ENCODE data around the gene HMGXB4. TPM values are rescaled to one million over a fixed set of nuclear protein-coding genes. Genes with fewer than 3 reads are reported as not detected.

HMGXB4 gene
- total RNA-seq, 1 experiment from 2014 or later: 27.2 TPM

DNA sequence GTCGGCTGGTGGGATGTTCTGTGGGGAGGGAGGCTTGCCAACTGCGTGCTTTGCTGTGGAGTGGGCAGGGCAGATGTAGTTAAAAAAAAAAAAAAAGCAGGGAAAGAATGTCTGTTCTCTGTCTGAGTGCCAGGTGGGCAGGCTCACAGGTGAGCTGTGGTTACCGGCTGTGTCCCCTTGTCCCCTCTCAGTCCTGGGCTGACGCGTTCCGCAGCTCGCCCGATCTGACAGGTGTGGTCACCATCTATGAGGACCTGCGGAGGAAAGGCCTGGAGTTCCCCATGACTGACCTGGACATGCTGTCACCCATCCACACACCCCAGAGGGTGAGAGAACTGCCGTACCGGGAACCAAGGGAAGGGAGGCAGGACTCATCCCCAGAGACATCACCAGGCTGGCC is 66.0 kb downstream of the HMGXB4 start:
- Mint-ChIP-seq H3K9me3 (ENCODE audit: unreplicated experiment) (no peaks in the 10 kb centered on the region), H3K36me3 (ENCODE audit: insufficient read depth, unreplicated experiment) (peaks cover 65% of the 10 kb centered on the region), H3K27me3 (ENCODE audit: insufficient read depth, unreplicated experiment) (no peaks in the 10 kb centered on the region), H3K4me3 (ENCODE audit: unreplicated experiment) (no peak overlapping the region), H3K4me1 (ENCODE audit: insufficient read depth, unreplicated experiment) (no peaks in the 10 kb centered on the region), H3K27ac (ENCODE audit: low read depth, unreplicated experiment) (no peak overlapping the region)
- no peak for DNase-seq (ENCODE audit: unreplicated experiment)
- ChIA-PET CTCF (no interaction called here), POLR2A (no interaction called here)
- BruUV-seq (replicated peaks): no TSS peak
- TF ChIP-seq, protein P1, sequence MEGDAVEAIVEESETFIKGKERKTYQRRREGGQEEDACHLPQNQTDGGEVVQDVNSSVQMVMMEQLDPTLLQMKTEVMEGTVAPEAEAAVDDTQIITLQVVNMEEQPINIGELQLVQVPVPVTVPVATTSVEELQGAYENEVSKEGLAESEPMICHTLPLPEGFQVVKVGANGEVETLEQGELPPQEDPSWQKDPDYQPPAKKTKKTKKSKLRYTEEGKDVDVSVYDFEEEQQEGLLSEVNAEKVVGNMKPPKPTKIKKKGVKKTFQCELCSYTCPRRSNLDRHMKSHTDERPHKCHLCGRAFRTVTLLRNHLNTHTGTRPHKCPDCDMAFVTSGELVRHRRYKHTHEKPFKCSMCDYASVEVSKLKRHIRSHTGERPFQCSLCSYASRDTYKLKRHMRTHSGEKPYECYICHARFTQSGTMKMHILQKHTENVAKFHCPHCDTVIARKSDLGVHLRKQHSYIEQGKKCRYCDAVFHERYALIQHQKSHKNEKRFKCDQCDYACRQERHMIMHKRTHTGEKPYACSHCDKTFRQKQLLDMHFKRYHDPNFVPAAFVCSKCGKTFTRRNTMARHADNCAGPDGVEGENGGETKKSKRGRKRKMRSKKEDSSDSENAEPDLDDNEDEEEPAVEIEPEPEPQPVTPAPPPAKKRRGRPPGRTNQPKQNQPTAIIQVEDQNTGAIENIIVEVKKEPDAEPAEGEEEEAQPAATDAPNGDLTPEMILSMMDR (IDR thresholded peaks at IDR 0.05; ENCODE audit: unreplicated experiment): no peak
- intact Hi-C loops (cut with micrococcal nuclease): no loop called here

- Mint-ChIP-seq H3K4me3 (ENCODE audit: unreplicated experiment) (no peak overlapping the region), H3K36me3 (ENCODE audit: insufficient read depth, unreplicated experiment) (peaks cover 61% of the 10 kb centered on the region), H3K4me1 (ENCODE audit: insufficient read depth, unreplicated experiment) (no peaks in the 10 kb centered on the region), H3K9me3 (ENCODE audit: unreplicated experiment) (no peaks in the 10 kb centered on the region), H3K27ac (ENCODE audit: low read depth, unreplicated experiment) (no peak overlapping the region), H3K27me3 (ENCODE audit: insufficient read depth, unreplicated experiment) (no peaks in the 10 kb centered on the region)
- no TSS peak for BruUV-seq (replicated peaks)
- TF ChIP-seq, protein P1 (IDR thresholded peaks at IDR 0.05; ENCODE audit: unreplicated experiment): no peak
- intact Hi-C loops (cut with micrococcal nuclease): no loop called here
- DNase-seq (ENCODE audit: unreplicated experiment): no peak
- ChIA-PET CTCF (interaction anchor here (0.6 to 1.2 kb wide), 3 partner anchors 27 to 437 kb away, joined by 3 to 5 read pairs (median 3); no protein-coding TSS in a partner anchor), POLR2A (interaction anchor here (0.6 to 1.0 kb wide), 3 partner anchors 9 to 24 kb away, joined by 3 to 4 read pairs (median 3); no protein-coding TSS in a partner anchor)
Measured at GRCh38 chr22:35324067-35324466, 66.8 kb downstream of the HMGXB4 start.

- ChIA-PET CTCF (interaction anchor here (0.5 to 2.2 kb wide), 5 partner anchors 24 to 757 kb away, joined by 3 to 5 read pairs (median 4); no protein-coding TSS in a partner anchor), POLR2A (interaction anchor here (0.6 to 1.0 kb wide), 2 partner anchors 10 to 25 kb away, joined by 3 to 4 read pairs; no protein-coding TSS in a partner anchor)
- DNase-seq (ENCODE audit: unreplicated experiment): no peak
- Mint-ChIP-seq H3K4me3 (ENCODE audit: unreplicated experiment) (no peak overlapping the region), H3K9me3 (ENCODE audit: unreplicated experiment) (no peaks in the 10 kb centered on the region), H3K36me3 (ENCODE audit: insufficient read depth, unreplicated experiment) (peaks cover 64% of the 10 kb centered on the region), H3K27me3 (ENCODE audit: insufficient read depth, unreplicated experiment) (no peaks in the 10 kb centered on the region), H3K27ac (ENCODE audit: low read depth, unreplicated experiment) (no peak overlapping the region), H3K4me1 (ENCODE audit: insufficient read depth, unreplicated experiment) (no peaks in the 10 kb centered on the region)
- TF ChIP-seq, protein P1 (IDR thresholded peaks at IDR 0.05; ENCODE audit: unreplicated experiment): no peak
- intact Hi-C loops (cut with micrococcal nuclease): no loop called here
- no TSS peak for BruUV-seq (replicated peaks)
Measured at GRCh38 chr22:35324762-35325161, 67.5 kb downstream of the HMGXB4 start.

- Mint-ChIP-seq H3K4me3 (ENCODE audit: unreplicated experiment) (no peak overlapping the region), H3K4me1 (ENCODE audit: insufficient read depth, unreplicated experiment) (no peaks in the 10 kb centered on the region), H3K27ac (ENCODE audit: low read depth, unreplicated experiment) (no peak overlapping the region), H3K9me3 (ENCODE audit: unreplicated experiment) (no peaks in the 10 kb centered on the region), H3K27me3 (ENCODE audit: insufficient read depth, unreplicated experiment) (no peaks in the 10 kb centered on the region), H3K36me3 (ENCODE audit: insufficient read depth, unreplicated experiment) (peaks cover 69% of the 10 kb centered on the region)
- DNase-seq (ENCODE audit: unreplicated experiment): no peak
- ChIA-PET CTCF (interaction anchor here (0.5 to 2.2 kb wide), 3 partner anchors 23 to 757 kb away, joined by 3 to 4 read pairs (median 4); no protein-coding TSS in a partner anchor), POLR2A (no interaction called here)
- intact Hi-C loops (cut with micrococcal nuclease): no loop called here
- TF ChIP-seq, protein P1 (IDR thresholded peaks at IDR 0.05; ENCODE audit: unreplicated experiment): no peak
- no TSS peak for BruUV-seq (replicated peaks)
Measured at GRCh38 chr22:35325209-35325608, 67.9 kb downstream of the HMGXB4 start.

All from MCF 10A (cell line).